ENCODE results near the gene SLAMF7.

Gene SLAMF7

DNA sequence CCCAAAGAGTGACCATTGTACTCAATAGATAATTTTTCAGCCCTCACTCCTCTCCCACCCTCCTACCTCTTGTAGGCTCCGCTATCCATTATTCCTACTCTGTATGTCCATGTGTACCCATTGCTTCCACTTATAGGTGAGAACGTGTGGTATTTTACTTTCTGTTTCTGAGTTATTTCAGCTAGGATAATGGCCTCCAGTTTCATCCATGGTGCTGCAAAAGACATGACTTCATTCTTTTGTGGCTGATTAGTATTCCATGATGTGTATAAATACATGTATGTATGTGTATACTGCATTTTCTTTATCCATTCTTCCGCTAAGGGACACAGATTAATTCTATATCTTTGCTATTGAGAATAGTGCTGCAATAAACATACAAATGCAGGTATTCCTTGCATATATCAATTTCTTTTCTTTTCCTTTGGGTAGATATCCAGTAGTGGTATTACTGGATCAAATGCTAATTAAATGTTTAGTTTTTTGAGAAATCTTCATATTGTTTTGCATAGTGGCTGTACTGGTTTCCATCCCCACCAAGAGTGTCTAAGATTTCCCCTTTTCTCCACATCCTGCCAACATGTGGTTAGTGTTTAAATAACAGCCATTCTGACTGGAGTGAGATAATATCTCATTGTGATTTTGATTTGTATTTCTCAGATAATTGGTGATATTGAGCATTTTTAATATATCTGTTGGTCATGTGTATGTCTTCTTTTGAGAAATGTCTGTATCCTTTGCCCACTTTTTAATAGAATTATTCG lies 61.8 kb downstream of the SLAMF7 start:
- no peak for DNase-seq (ENCODE audit: low read depth in 2 of 2)

DNA sequence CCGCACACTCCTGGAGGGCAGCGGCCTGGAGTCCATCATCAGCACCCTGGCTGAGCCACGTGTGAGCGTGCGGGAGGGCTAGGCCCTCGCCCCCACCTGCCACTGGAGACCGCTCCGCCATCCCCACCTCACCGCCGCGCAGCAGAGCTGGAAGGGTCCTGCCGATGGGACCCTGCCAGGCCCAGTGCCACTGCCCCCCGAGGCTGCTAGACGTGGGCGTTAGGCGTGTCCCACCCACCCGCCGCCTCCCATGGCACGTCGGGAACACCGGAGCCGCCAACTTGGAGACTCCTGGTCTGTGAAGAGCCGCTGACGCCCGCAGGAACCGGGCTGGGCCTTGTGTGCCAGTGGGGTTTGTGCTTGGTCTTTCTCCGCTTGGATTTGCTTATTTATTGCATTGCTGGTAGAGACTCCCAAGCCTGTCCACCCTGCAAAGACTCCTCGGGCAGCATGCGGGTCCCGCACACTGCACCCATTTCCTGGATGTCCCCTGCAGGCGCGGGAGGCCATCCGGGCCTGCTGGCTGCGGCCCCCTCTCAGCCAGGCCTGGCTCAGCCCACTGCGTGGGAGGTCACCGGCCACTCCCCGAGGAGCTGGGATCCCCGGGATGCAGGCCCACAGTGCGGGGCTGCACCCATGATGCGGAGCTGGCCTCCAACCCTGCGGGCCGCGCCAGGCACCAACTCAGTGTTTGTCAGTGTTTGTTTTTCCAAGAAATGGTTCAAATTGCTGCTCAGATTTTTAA lies 63.0 kb downstream of the SLAMF7 start:
- DNase-seq (ENCODE audit: low read depth in 2 of 2) = no peak

All from activated CD8-positive, alpha-beta memory T cell treated with anti-CD3 and anti-CD28 coated beads for 4 hours (primary cell).